NCI-H1436 (cell line): ENCODE results near the gene THOC6.

Experiments used
- DNase-seq: peaks from one replicate; lab custom pipeline; 2025; lab: John Stamatoyannopoulos, UW

Gene THOC6

DNA sequence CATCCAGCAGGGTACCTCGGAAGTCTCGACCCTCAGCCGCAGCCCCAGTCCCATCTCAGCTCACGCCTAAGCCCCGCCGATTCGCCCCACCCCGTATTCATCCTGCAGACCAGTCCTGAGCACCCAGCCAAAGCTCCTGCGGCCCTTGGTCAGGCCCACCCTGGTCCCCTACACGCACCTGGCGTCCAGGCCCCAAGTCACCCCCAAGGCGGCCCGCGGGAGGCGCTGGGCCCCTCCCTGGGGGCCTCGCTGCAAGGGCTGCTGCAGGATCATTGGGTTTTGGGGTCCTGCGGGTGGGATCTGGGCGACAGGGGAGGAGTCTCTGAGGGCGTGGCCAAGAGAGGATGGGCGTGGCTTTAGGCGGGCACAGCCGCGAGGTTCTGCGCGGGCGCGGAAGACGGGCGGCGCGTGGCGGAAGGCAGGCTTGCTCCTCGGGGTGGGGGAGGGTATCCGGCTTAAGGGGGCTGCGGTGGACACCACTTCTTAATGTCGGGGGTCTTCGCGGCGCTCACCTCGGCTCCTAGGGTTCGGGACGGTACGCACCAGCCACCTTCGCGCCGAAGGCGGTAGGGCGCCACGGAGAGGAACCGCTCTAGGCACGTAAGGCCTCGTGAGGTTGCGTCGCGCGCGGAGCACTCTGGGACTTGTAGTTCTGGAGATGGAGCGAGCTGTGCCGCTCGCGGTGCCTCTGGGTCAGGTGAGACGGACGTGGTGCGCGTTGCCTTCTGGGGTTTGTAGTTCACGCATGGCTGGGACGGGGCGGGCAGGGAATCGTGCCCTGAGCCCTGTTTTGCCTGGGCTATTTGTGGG is at the start of gene THOC6, which contains the start of gene HCFC1R1:
TSS of gene THOC6 (plus strand) at position 367 of the 810 bp plus-strand sequence. CDS start at position 659, 292 bp downstream.
TSS of gene HCFC1R1 (minus strand) at position 274 of the 810 bp plus-strand sequence. CDS start at position 273, 1 bp downstream.
- peak; percentile 95 for DNase-seq

DNA sequence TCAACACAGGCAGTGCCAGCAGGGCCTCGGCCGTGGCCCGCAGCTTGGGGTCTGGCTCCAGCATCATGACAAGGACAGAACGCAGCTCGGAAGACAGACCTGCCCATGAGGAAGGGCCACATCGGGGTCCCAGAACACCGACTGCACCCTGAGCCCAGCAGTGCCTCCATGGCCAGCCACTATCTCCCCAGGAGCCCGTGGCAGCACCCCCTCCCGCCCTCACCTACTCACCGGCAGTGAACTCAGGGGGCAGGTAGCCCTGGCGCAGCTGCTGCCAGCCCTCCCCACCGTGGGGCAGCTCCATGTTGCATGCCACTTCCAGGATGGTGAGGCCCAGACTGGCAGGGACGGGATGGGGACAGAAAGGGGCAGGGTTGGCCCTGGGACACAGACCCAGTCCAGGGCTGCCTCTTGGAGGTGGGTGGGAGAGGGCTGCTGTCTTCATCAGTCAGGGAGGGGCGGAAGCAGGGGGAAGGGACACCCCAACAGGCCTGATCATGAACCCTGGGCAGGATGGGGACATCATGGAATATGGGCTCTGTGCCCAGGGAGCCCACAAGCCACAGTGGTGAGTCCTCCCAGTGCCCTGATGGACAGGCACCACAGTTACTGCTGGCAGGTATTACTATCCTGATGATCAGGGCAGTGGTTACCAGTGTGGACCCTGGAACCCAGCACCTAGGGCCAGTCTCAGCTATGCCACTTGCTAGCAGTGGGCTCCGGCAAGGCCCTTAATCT is 49.3 kb upstream of the THOC6 start:
- no peak for DNase-seq

DNA sequence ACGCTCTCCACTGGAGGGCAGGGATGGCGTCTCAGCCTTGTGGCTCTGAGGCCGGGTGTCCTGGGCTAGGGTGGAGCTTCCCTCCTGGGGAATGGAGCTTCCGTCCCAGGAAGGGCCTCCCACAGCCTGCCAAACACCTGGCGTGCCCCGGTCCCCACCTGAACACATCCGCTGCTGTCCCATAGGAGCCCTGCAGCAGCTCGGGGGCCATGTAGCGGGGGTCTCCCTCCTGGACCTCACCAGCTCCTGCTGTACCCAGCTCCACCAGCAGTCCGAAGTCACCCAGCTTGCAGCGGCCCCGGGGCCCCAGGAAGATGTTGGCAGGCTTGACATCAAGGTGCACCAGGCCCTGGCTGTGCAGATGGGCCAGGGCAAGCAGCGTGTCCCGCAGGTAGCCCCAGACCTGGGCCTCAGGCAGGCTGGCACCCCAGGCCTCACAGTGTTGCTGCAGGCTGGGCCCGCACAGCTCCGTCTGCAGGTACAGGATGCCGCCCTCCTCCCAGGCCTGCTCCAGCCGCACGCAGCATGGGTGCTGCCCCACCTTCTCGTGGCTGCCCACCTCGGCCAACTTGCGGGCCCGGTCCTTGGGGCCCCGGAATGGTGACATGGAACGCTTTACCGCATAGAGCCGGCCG is 48.6 kb upstream of the THOC6 start:
- no peak for DNase-seq

DNA sequence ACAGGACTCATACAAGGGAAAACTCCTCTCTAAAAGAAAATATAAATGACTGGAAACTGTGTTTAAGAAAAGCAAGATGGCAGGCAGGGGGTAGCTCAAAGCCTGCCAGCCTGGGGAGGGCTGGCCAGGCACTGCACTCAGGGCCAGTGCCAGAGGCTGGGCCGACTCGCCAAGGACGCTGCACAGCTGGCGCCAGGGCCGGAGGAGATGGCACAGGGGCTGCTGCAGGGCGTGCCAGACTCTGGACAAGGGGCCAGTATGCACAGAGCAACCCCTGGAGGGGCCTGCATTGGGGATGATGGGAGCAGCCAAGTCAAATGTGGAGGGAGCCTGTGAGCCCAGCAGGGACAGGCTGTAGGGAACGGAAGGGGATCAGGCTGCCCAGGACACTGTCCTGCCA is 47.6 kb upstream of the THOC6 start:
- no peak for DNase-seq

DNA sequence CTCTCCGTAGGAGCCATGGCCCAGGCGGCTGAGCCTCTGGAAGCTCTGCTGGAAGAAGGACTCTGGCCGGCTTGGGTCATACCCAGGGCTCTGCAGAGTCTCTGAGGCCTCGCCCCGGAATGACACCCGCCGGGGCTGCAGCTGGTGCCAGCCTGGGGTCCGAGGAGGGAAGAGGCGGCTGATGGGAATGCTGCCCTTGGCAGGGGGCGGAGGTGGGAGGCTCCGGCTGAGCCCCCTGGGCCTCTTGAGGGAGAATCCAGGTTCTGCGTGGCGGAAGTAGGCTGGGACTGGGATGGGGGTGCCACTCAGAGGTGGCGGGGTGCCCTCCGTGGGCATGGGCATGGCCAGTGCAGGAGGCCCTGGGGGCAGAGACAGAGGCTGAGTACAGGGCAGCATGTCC is 47.2 kb upstream of the THOC6 start:
- DNase-seq, result no peak

DNA sequence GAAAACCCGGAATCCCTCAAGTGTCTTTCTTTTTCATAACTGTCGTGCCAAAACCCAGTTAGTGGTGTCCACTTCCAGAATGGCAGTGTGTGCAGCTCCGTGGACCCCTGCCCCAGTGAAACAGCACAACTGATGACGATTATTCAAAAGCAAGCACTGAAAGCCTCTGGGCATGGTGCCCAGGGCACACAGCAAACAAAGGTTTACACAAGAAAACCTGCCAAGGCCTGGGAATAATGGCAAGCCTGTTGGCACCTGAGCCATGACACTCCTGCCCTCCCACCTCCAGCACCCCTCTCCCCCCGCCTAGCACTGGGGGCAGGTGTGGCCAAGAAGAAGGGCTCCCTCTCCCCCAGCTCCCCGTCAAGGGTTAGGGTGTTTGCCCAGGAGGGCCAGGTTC is 46.4 kb upstream of the THOC6 start:
- peak; percentile 11 for DNase-seq

DNA sequence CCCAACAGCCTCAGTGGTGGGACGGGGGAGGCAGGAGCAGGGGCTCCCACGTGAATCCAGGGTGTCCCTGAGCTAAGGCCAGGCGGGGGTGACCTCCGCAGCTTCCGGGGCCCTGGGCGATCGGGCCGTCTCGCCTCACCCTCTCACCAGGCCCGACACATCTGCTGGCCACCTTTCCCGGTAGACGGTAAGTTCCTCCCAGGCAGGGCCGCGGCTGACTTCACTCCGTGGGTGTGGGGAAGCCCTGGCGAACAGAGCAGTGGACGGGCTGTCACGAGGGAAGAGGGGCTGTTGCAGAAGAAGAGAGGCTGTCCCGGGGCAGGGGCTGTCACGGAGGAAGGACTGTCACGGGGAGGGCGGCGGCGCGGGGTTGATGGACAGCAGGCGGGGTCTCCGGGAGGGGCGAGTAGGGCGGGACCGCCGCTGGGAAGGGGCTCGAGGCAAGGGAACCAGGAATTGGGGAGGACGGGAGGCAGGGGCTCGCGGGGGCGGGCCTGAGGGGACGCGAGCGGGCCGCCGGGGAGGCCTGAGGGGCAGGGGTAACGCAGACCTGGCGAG is 44.1 kb upstream of the THOC6 start:
- DNase-seq, result peak; percentile 10

DNA sequence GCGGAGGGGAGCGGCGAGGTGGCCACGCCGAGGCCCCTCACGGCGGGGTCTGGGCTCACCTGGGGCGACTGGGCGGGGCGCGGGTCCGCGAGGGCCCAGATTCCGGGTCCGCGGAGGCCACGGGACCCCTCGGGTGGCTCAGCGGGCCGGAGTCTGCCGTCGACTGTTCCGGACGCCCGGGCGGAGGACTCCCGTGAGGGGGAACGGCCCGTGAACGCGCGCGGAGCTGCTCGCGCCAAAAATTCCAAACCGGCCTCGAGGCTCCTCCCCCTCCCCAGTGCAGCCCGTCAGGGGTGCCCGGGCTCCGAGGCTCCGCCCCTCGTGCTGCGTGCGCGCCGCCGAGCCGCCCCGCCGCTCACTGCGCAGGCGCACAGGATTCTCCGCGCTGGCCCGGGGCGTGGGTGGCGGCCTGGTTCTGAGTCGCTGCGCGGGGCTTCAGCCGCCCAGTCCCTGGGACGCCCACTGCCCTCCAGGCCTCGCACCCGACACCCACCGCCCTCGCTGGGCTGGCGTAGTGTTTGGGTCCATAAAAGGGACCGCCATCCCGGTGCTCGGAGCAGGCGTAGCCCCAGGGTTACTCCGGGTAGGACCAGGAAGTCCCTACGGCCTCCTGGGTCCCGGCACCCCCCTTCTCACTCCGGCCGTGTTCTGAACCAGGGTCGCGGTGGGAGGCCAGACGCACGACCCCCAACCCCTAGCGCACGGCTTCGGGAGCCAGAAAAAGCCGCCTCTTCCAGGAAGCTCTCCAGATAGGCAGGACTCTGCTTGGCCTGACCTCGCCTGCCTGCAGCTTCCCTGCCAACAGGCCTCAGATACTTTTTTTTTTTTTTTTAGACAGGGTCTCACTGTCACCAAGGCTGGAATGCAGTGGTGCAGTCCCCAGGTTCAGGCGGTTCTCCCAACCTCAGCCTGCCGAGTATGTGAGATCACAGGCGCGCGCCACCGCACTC is 43.3 kb upstream of the THOC6 start, which contains the start of gene PKMYT1:
TSS of gene PKMYT1 (minus strand) at position 220 of the 950 bp plus-strand sequence. CDS start 789 bp downstream, outside the sequence.
- DNase-seq, result peak; percentile 90

DNA sequence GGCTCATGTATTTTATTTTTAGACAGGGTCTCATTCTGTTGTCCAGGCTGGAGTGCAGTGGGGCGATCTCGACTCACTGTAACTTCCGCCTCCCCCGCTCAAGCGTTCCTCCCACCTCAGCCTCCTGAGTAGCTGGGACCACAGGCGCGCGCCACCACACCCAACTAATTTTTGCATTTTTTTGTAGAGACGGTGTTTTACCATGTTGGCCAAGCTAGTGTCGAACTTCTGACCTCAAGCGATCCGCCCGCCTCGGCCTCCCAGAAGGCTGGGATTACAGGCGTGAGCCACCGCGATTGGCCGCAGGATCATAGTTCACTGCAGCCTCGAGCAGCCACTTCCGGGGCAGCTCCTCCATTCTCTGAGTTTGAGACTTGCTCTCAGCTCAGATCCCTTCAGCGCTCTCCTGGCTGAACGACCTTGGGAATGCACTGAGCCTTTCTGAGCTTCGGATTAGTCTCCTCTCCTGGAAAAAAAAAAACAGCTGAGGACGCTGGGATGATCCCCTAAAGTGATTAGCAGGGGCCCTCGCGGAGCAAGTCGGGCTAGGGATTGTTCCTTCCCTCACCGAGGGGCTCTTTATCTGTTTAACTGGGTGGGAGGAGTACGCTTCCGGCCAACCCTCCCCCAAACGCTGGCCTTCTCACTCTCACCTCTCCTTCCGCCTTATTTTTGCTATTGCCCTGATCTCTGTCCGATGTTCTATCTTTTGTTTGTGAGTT is 42.5 kb upstream of the THOC6 start:
- DNase-seq, result no peak

DNA sequence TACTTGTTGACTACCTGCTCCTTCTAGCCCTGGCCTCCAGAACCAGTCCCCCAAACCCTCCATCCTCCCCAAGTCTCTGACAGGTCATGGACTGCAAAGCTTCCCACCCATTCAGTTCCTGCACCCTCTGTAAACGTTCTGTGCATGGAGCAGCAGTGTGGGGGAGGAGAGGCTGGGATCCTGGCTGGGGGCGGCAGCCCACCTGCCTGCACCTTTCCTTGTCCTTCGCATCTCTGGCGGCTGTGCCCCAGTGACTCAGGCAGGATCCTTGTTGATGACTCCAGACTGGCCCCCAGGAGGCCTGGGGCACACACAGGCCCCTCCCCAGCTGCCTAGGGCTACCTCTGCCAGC is 42.0 kb upstream of the THOC6 start:
- DNase-seq, result no peak

DNA sequence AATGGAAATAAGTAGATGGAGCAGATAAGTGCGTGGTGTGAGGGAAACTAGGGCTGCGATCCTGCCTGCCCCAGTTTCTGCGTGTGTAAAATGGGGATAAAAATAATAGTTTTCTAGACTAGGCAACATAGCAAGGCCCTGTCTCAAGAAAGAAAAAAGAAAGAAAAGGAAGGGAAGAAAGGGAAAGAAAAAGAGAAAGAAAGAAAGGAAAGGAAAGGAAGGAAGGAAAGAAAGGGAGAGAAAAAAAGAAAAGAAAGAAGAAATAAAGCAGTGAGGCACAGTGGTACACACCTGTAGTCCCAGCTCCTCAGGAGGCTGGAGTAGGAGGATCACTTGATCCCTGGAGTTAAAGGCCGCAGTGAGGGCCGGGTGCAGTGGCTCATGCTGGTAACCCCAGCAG is 41.4 kb upstream of the THOC6 start:
- DNase-seq, result no peak

DNA sequence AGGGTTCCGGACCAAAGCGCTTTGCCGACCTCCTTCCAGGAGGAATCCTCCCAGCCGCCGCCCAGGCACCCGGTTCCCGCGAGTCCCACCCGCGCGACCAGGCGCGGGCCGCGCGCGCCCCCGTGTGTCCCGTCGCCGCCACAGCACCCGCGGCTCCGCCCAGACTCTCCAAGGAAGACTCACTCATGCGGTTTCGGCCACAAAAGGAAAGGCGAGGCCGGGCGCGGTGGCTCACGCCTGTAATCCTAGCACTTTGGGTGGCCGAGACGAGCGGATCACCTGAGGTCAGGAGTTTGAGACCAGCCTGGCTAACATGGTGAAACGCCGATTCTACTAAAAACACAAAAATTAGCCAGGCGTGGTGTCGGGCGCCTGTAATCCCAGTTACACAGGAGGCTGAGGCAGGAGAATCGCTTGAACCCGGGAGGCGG is 40.1 kb upstream of the THOC6 start:
- peak; percentile 78 for DNase-seq

DNA sequence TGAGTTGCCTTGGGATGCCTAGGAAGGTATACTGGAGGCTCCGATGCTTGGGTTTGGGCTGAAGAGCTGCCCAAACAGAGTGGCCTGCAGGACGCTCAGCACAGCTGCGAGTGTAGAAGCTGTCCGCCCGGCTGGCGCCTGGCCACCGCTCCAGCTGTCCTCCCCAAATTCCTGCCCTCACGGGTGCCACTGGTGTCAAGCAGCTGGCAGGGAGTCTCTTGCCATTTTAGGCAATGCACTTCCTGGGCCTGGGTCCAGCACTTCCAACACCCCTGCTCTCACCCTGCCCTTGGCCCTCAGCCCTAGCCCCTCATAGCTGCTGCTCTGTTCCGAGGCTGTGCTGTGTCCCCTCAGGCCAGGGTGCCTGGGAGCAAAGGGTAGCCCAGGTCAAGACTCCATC is 38.4 kb upstream of the THOC6 start:
- no peak for DNase-seq

DNA sequence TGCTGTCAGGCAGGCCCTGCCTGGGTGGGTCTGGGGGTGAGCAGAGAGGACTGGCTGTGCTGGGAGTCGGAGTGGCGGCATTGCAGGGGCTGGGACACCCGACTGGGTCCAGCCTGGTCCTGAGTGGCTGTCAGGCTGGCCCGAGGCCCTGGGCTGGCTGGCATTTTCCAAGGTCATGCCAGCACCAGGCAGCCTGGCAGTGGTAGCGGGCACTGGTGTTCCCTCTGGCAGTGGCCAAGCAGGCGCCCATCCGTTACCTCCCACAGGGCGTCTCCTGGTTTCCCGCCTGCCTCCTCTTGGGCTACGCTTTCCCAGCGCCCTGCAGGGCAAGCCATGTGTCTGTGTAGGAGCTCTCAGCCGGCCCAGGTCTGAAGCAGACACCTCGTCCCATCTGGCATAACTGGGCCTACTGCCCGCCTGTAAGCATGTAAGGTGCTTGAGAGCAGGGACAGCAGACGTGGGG is 37.9 kb upstream of the THOC6 start:
- no peak for DNase-seq

DNA sequence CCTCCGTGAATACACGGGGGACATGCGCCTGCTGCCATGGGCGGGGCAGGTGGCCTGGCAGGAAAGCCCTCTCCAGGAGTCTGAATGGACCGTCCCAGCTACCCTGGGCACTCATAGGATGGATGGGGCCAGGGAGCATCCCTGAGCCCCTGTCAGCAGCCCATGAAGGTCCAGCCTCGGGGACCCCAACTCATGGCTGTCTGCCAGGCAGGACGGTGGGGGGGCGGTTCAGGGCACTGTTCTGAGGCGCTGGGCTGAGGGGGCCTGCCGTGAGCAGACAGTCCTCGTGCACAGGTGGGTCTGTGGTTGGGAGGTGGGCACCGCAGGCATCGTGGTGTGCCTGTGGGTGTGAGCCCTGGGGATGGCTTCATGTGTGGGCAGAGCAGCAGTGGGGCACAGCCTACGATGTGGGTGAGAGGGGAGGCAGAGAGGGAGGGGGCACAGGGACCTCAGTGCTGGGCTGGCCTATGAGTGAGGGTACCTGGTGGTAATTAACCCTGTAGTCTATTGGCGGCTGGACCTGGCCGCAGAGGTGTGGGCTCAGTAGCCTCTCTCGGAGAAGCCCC is 37.1 kb upstream of the THOC6 start:
- DNase-seq, result no peak

DNA sequence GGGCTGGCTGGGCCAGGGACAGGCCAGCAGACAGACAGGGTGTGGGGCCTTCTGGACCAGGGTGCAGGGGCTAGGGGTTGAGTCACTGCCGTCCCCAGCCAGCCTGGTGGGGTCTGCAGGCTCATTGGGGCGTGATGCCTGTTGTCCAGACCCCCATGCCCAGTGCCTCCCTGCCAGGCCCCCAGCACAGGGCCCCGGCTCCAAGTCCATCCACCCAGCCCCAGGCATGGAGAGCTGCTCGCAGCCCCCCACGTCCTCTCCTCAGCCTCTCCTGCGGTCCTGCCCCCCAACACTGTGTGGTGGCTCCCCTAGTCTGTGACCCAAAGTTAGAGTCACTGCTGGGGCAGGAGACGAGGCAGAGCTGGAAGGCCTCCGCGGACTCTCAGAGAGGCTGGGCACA is 36.5 kb upstream of the THOC6 start:
- no peak for DNase-seq

DNA sequence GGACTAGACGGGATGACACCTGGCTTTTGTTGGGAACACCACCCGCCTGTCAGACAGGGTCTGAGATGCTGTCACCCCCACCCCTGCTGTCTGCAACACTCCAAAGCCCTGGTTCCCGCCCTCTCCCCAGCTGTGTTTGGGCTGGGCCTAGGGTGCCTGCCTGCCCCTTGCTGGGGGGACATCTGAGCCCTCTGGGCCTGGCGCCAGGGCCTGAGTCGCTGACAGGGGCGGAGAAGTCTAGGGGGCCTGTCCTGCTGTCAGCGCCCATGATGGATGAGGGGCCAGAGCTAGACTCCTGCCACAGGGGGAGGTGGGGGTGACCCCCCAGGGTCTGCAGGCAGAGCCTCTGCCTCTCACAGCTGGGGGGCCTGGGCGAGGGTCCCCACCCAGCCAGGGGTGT is 36.0 kb upstream of the THOC6 start:
- DNase-seq, result no peak

DNA sequence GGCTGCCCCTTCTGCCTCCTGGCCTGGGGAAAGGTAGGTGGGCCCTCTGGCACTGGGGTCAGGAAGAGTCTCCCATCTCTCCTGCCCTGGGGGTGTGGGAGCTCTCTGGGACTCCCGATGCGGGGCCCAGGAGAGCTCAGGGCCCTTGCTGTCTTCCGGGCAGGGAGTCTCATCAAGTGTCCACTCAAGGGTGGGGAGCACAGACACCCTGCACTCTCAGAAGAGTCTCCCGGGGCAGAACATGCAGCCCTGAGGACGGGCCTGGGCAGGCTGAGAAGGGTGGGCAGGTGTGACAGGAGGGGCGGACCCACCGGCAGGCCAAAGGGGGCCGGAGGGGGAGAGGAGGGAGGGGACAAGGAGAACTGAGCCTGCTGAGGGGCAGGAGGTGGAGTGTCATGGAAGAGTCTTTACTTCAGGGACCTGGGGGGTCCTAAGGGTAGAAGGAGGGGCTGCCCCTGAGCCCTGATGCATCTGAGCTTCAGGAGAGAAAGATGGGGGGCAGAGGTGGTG is 35.2 kb upstream of the THOC6 start:
- DNase-seq, result no peak

DNA sequence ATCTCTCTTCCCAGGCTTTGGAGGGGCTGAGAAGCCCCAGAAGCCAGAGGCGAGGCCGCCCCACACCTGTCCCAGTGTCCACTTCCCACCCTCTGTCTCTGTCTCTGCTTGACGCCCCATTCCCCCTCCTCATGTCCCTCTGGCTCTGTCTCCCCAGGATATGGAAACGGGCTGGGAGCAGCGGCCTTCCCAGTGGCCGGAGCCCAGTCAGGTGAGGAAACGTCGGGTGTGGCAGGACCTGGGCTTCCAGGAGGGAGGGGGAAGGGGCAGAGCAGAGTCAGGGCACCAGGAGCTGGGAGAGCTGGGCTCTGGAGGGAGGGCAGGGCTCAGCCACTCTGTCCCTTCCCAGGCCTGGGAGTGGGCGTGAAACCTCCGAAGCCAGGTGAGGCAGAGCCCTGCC is 32.9 kb upstream of the THOC6 start:
- no peak for DNase-seq
